22Rv1 (cell line): ENCODE measurements around the gene KLF12.

Experiments
- H3K27ac ChIP-seq: fragments of 450-650 bp; 2 replicates; pipeline ENCODE4 v1.5.1; 2017
- CTCF ChIP-seq: fragments of 450-650 bp; IDR thresholded peaks from 2 replicates; pipeline ENCODE4 v1.5.1; 2017; ENCODE audit warnings: mild to moderate bottlenecking
- ZFX ChIP-seq: fragments of 450-650 bp; IDR thresholded peaks from 2 replicates; pipeline ENCODE4 v1.6.1; 2017; ENCODE audit warnings: antibody characterized with exemption, borderline replicate concordance

KLF12 gene

DNA sequence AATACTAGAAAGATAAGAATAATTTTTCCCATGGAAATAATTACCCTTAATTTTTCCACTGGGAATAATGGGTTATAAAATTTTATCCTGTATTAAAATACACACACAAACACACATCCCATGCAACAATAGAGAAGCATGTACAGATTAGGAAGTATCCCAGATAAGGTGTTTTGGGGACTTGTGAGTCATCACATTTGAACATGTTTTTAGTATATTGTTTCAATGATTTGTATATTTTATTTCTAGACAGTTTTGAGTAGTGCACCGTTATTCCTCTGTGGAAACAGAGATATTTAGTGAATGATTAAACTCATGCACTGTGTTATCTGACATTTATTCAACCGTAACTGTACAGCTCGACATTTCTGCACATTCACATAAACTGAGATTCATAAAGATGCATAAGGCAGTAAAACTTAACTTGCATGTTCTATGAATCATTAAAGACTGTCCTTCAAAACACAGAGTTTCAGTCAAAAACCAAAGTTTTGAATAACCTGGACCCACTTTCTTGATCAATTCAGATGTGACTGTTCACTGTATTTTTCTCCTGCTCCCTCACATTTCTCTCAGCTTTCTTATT, 30.1 kb downstream of the KLF12 start:
- no peak for TF ChIP-seq CTCF
- TF ChIP-seq ZFX, result no peak
- H3K27ac ChIP-seq, result no peak overlapping the region

DNA sequence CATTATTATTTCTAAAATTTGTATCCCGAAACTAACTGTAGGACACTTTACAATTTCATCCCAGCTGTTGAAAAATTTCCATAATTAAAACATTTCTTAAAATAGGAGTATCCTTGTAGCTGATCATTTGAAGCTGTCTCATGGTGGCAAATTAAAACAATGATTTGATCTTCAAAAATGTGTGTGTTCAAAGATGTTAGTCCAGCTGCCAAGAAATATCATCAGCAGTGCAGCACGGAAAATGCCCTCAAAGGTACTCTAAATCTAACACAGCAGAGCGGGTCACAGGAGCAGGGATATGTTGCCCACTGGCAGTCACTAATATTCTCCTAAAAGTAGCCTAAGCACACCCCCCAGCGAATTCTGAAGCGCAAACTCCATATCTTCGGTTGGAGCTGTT, 31.0 kb downstream of the KLF12 start:
- no peak for TF ChIP-seq CTCF
- TF ChIP-seq ZFX, result no peak
- no peak overlapping the region for H3K27ac ChIP-seq

GRCh38 chr13:74102691-74103090, 31.5 kb downstream of the KLF12 start:
- no peak overlapping the region for H3K27ac ChIP-seq
- TF ChIP-seq CTCF (no peak), ZFX (no peak)

- H3K27ac ChIP-seq, result no peak overlapping the region
- TF ChIP-seq CTCF (no peak), ZFX (no peak)
Measured at GRCh38 chr13:74101436-74101835, 32.8 kb downstream of the KLF12 start.

- no peak overlapping the region for H3K27ac ChIP-seq
- TF ChIP-seq CTCF (no peak), ZFX (no peak)
Measured at GRCh38 chr13:74098077-74098476, 36.1 kb downstream of the KLF12 start.

- no peak overlapping the region for H3K27ac ChIP-seq
- TF ChIP-seq ZFX (no peak), CTCF (no peak)
Measured at GRCh38 chr13:74097116-74097515, 37.1 kb downstream of the KLF12 start.

GRCh38 chr13:74093691-74094090, 40.5 kb downstream of the KLF12 start:
- no peak for TF ChIP-seq CTCF
- H3K27ac ChIP-seq, result no peak overlapping the region
